Measurements from ENCODE around the gene TRAFD1. TPM values are rescaled to one million over a fixed set of nuclear protein-coding genes. Genes with fewer than 3 reads are reported as not detected.
"Not testable (repeated sequence)": the region's sequence is repeated elsewhere in the genome, so short reads cannot be mapped to it uniquely, and the experiment has no call there.

Gene TRAFD1
- total RNA-seq, 4 donors from 2014 or later: 24.7 to 32.9 (median 27.4) TPM

- no peak overlapping the region for H3K27ac ChIP-seq
- H3K9me3 ChIP-seq: peaks cover 0 to 14% (median 0%) of the 10 kb centered on the region in 4 donors
- no peak overlapping the region for H3K4me3 ChIP-seq
- DNase-seq (ENCODE audit: low spot score in 2 of 2): no peak
- WGBS, 2 donors: 73 to 83% methylated on average over 11 of the region's 11 CpGs
- no peaks in the 10 kb centered on the region for H3K27me3 ChIP-seq
- H3K36me3 ChIP-seq: peaks cover 3 to 98% (median 51%) of the 10 kb centered on the region in 3 donors
- no peaks in the 10 kb centered on the region for H3K4me1 ChIP-seq
- TF ChIP-seq EP300 (IDR thresholded peaks at IDR 0.05) (no peak), POLR2A (IDR thresholded peaks at IDR 0.05) (no peak), CTCF (IDR thresholded peaks at IDR 0.05) (no peak)
Measured at GRCh38 chr12:112153181-112153892, 28.0 kb downstream of the TRAFD1 start.

DNA sequence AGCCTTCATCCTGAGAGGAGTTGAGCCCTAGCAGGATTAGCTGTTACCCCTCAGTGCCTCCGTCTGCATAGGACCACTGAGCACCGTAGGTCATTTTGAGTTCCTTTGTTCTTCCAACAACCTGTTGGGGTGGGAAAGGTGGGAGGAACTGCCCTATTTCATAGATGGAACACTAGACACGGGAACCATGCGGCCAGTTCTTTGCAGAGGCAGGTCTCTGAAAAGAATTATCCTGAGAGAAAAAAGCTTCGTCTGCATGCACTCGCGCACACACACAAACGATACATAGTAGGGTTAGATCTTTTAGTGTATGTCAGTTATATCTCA lies 28.5 kb downstream of the TRAFD1 start:
- DNase-seq (ENCODE audit: low spot score in 2 of 2): no peak
- TF ChIP-seq EP300 (IDR thresholded peaks at IDR 0.05) (no peak), CTCF (IDR thresholded peaks at IDR 0.05) (no peak), POLR2A (IDR thresholded peaks at IDR 0.05) (no peak)
- no peaks in the 10 kb centered on the region for H3K4me1 ChIP-seq
- 91 to 93% methylated on average over 8 of the region's 8 CpGs for WGBS, 2 donors
- no peak overlapping the region for H3K4me3 ChIP-seq
- H3K27ac ChIP-seq: no peak overlapping the region
- peaks cover 0 to 19% (median 0%) of the 10 kb centered on the region in 4 donors for H3K9me3 ChIP-seq
- no peaks in the 10 kb centered on the region for H3K27me3 ChIP-seq
- H3K36me3 ChIP-seq: peaks cover 3 to 98% (median 52%) of the 10 kb centered on the region in 3 donors

DNA sequence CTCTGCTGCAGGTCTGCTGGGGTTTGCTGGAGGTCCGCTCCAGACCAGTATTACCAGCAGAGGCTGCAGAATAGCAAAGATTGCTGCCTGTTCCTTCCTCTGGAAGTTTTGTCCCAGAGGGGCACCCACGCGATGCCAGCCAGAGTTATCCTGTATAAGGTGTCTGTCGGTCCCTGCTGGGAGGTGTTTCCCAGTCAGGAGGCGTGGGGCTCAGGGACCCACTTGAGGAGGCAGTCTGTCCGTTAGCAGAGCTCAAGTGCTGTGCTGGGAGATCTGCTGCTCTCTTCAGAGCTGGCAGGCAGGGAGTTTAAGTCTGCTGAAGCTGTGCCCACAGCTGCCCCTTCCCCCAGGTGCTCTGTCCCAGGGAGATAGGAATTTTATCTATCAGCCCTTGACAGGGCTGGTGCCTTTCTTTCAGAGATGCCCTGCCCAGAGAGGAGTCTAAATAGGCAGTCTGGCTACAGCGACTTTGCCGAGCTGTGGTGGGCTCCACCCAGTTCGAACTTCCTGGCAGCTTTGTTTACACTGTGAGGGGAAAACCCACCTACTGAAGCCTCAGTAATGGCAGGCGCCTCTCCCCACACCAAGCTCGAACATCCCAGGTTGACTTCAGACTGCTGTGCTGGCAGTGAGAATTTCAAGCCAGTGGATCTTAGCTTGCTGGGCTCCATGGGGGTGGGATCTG lies 33.2 kb downstream of the TRAFD1 start:
- H3K9me3 ChIP-seq: peaks cover 0 to 29% (median 0%) of the 10 kb centered on the region in 4 donors
- not testable (repeated sequence) for H3K27ac ChIP-seq; H3K4me1 ChIP-seq; DNase-seq (ENCODE audit: low spot score in 2 of 2); H3K4me3 ChIP-seq; H3K27me3 ChIP-seq
- WGBS, 2 donors: 94 to 100% methylated on average over 10 to 11 of the region's 11 CpGs
- H3K36me3 ChIP-seq: peaks cover 0 to 98% (median 21%) of the 10 kb centered on the region in 3 donors

DNA sequence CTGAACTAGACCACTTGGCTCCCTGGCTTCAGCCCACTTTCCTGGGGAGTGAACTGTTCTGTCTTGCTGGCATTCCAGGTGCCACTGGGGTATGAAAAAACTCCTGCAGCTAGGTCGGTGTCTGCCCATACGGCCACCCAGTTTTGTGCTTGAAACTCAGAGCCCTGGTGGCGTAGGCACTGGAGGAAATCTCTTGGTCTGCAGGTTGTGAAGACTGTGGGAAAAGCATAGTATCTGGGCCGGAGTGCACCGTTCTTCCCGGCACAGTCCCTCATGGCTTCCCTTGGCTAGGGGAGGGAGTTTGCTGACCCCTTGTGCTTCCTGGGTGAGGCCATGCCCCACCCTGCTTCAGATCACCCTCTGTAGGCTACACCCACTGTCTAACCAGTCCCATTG lies 33.8 kb downstream of the TRAFD1 start:
- 97 to 100% methylated on average over 6 of the region's 6 CpGs for WGBS, 2 donors

GRCh38 chr12:112160611-112161010 lies 35.3 kb downstream of the TRAFD1 start:
- no peak overlapping the region for H3K27ac ChIP-seq
- peaks cover 0 to 90% (median 19%) of the 10 kb centered on the region in 3 donors for H3K36me3 ChIP-seq
- TF ChIP-seq EP300 (IDR thresholded peaks at IDR 0.05): no peak
- DNase-seq (ENCODE audit: low spot score in 2 of 2): no peak
- H3K4me3 ChIP-seq: no peak overlapping the region
- 92 to 93% methylated on average over 6 of the region's 6 CpGs for WGBS, 2 donors
- peaks cover 0 to 29% (median 0%) of the 10 kb centered on the region in 4 donors for H3K9me3 ChIP-seq
- no peaks in the 10 kb centered on the region for H3K4me1 ChIP-seq
- no peaks in the 10 kb centered on the region for H3K27me3 ChIP-seq

More for the DNA sequence above, 33.8 kb downstream of the TRAFD1 start:
- no peaks in the 10 kb centered on the region for H3K4me1 ChIP-seq
- no peak overlapping the region for H3K27ac ChIP-seq
- peaks cover 0 to 98% (median 19%) of the 10 kb centered on the region in 3 donors for H3K36me3 ChIP-seq
- H3K9me3 ChIP-seq: peaks cover 0 to 29% (median 0%) of the 10 kb centered on the region in 4 donors
- H3K4me3 ChIP-seq: no peak overlapping the region
- DNase-seq (ENCODE audit: low spot score in 2 of 2): no peak
- no peaks in the 10 kb centered on the region for H3K27me3 ChIP-seq
- TF ChIP-seq CTCF (IDR thresholded peaks at IDR 0.05): no peak
- TF ChIP-seq POLR2A (IDR thresholded peaks at IDR 0.05): no peak
- TF ChIP-seq EP300 (IDR thresholded peaks at IDR 0.05): no peak

DNA sequence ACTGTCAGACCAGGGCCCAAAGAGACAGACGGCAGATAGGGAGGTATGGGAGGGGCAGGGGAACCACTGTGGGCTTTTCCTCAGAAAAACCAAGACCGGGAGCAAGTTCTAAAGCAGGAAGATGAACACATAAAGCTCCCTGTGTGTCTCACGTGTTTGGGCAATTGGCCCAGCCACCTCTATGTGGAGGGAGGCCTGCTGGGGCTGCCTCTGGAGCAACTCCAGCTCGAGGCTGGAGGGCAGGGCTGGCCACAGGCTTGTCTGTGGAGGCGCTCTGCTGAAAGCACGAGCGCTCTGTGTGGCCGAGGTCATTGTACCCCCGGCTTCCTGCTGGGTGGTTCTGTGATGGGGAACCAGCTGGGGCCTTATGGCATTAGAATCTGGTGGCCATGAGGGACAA lies 36.4 kb downstream of the TRAFD1 start:
- H3K4me1 ChIP-seq: no peaks in the 10 kb centered on the region
- H3K36me3 ChIP-seq: peaks cover 0 to 91% (median 19%) of the 10 kb centered on the region in 3 donors
- WGBS, 2 donors: 60 to 69% methylated on average over 9 of the region's 9 CpGs
- no peak overlapping the region for H3K4me3 ChIP-seq
- DNase-seq (ENCODE audit: low spot score in 2 of 2): no peak
- peaks cover 0 to 29% (median 0%) of the 10 kb centered on the region in 4 donors for H3K9me3 ChIP-seq
- no peaks in the 10 kb centered on the region for H3K27me3 ChIP-seq
- H3K27ac ChIP-seq: no peak overlapping the region
- no peak for TF ChIP-seq EP300 (IDR thresholded peaks at IDR 0.05)
- no peak for TF ChIP-seq CTCF (IDR thresholded peaks at IDR 0.05)
- no peak for TF ChIP-seq POLR2A (IDR thresholded peaks at IDR 0.05)
